ENCODE results near the gene DLGAP1. TPM values are rescaled to one million over a fixed set of nuclear protein-coding genes. Genes with fewer than 3 reads are reported as not detected.
"Not testable (repeated sequence)": the region's sequence is repeated elsewhere in the genome, so short reads cannot be mapped to it uniquely, and the experiment has no call there.

Gene DLGAP1
- total and polyA plus RNA-seq, 4 donors: 0.06 to 1.2 (median 0.17) TPM; not detected in 1

- not testable (repeated sequence) for H3K4me1 ChIP-seq (ENCODE audit: control insufficient read depth in 4 of 4, insufficient read depth in 4 of 4, low read length in 3 of 4); H3K27ac ChIP-seq (ENCODE audit: low read depth in 1 of 2, low read length in 2 of 2); H3K4me3 ChIP-seq (ENCODE audit: low read depth in 1 of 3, low read length in 3 of 3); H3K27me3 ChIP-seq (ENCODE audit: control insufficient read depth in 4 of 4, insufficient read depth in 4 of 4, low read length in 3 of 4); DNase-seq (ENCODE audit: low spot score); H3K36me3 ChIP-seq (ENCODE audit: control insufficient read depth in 4 of 4, insufficient read depth in 3 of 4, low read depth in 1 of 4, low read length in 3 of 4); H3K9me3 ChIP-seq (ENCODE audit: control insufficient read depth in 4 of 4, low read length in 3 of 4); H3K9ac ChIP-seq (ENCODE audit: low read depth in 1 of 2, low read length in 2 of 2)
- WGBS: 89% methylated on average over 4 of the region's 4 CpGs
These were observed 420.3 kb downstream of the DLGAP1 start for GRCh38 chr18:4034815-4035214.

GRCh38 chr18:4026542-4026941 lies 428.6 kb downstream of the DLGAP1 start:
- 75% methylated on average over 1 of the region's 1 CpG for WGBS
- Histone ChIP-seq H3K27ac (ENCODE audit: low read depth in 1 of 2, low read length in 2 of 2) (no peak overlapping the region), H3K27me3 (ENCODE audit: control insufficient read depth in 4 of 4, insufficient read depth in 4 of 4, low read length in 3 of 4) (peaks cover 0 to 6% (median 0%) of the 10 kb centered on the region in 4 donors), H3K4me3 (ENCODE audit: low read depth in 1 of 3, low read length in 3 of 3) (no peak overlapping the region), H3K9me3 (ENCODE audit: control insufficient read depth in 4 of 4, low read length in 3 of 4) (no peaks in the 10 kb centered on the region), H3K36me3 (ENCODE audit: control insufficient read depth in 4 of 4, insufficient read depth in 3 of 4, low read depth in 1 of 4, low read length in 3 of 4) (no peaks in the 10 kb centered on the region), H3K4me1 (ENCODE audit: control insufficient read depth in 4 of 4, insufficient read depth in 4 of 4, low read length in 3 of 4) (no peaks in the 10 kb centered on the region), H3K9ac (ENCODE audit: low read depth in 1 of 2, low read length in 2 of 2) (no peak overlapping the region)
- no peak for DNase-seq (ENCODE audit: low spot score)
- TF ChIP-seq FOXA2 (IDR thresholded peaks at IDR 0.05) (no peak), YY1 (IDR thresholded peaks at IDR 0.05) (no peak)

- H3K9ac ChIP-seq (ENCODE audit: low read depth in 1 of 2, low read length in 2 of 2): no peak overlapping the region
- H3K9me3 ChIP-seq (ENCODE audit: control insufficient read depth in 4 of 4, low read length in 3 of 4): no peaks in the 10 kb centered on the region
- H3K27ac ChIP-seq (ENCODE audit: low read depth in 1 of 2, low read length in 2 of 2): no peak overlapping the region
- no peaks in the 10 kb centered on the region for H3K36me3 ChIP-seq (ENCODE audit: control insufficient read depth in 4 of 4, insufficient read depth in 3 of 4, low read depth in 1 of 4, low read length in 3 of 4)
- peaks cover 0 to 6% (median 0%) of the 10 kb centered on the region in 4 donors for H3K27me3 ChIP-seq (ENCODE audit: control insufficient read depth in 4 of 4, insufficient read depth in 4 of 4, low read length in 3 of 4)
- no peak for DNase-seq (ENCODE audit: low spot score)
- WGBS: 91% methylated on average over 2 of the region's 2 CpGs
- no peak overlapping the region for H3K4me3 ChIP-seq (ENCODE audit: low read depth in 1 of 3, low read length in 3 of 3)
- H3K4me1 ChIP-seq (ENCODE audit: control insufficient read depth in 4 of 4, insufficient read depth in 4 of 4, low read length in 3 of 4): no peaks in the 10 kb centered on the region
- TF ChIP-seq REST (IDR thresholded peaks at IDR 0.05) (no peak), CTCF (IDR thresholded peaks at IDR 0.05; ENCODE audit: low read depth, low read length, missing input control) (no peak), HNF4G (IDR thresholded peaks at IDR 0.05) (no peak), SP1 (IDR thresholded peaks at IDR 0.05) (no peak), JUND (IDR thresholded peaks at IDR 0.05) (no peak), RAD21 (IDR thresholded peaks at IDR 0.05) (no peak), ZBTB33 (IDR thresholded peaks at IDR 0.05) (no peak), TAF1 (conservative IDR thresholded peaks at IDR 0.05) (no peak), HNF4A (conservative IDR thresholded peaks at IDR 0.05) (no peak), ATF3 (IDR thresholded peaks at IDR 0.05) (no peak), RXRA (IDR thresholded peaks at IDR 0.05) (no peak), YY1 (IDR thresholded peaks at IDR 0.05) (no peak)
These were observed 430.4 kb downstream of the DLGAP1 start for GRCh38 chr18:4024702-4025101.

GRCh38 chr18:4022749-4023148 lies 432.4 kb downstream of the DLGAP1 start:
- WGBS: 78% methylated on average over 1 of the region's 1 CpG
- not testable (repeated sequence) for H3K4me1 ChIP-seq (ENCODE audit: control insufficient read depth in 4 of 4, insufficient read depth in 4 of 4, low read length in 3 of 4); H3K27ac ChIP-seq (ENCODE audit: low read depth in 1 of 2, low read length in 2 of 2); H3K9ac ChIP-seq (ENCODE audit: low read depth in 1 of 2, low read length in 2 of 2); H3K36me3 ChIP-seq (ENCODE audit: control insufficient read depth in 4 of 4, insufficient read depth in 3 of 4, low read depth in 1 of 4, low read length in 3 of 4); H3K4me3 ChIP-seq (ENCODE audit: low read depth in 1 of 3, low read length in 3 of 3); H3K9me3 ChIP-seq (ENCODE audit: control insufficient read depth in 4 of 4, low read length in 3 of 4); H3K27me3 ChIP-seq (ENCODE audit: control insufficient read depth in 4 of 4, insufficient read depth in 4 of 4, low read length in 3 of 4); DNase-seq (ENCODE audit: low spot score)

Data from liver (tissue), 9 donors.